EL (cell line): ENCODE measurements around the gene PCDH9.
A peak's percentile ranks its signal among the peaks of the same experiment; 100 is the strongest.

ENCODE experiments used
- DNase-seq: peaks from one replicate; pipeline ENCODE4 v3.0.0-alpha.2; 2016

The PCDH9 gene

GRCh38 chr13:66958611-66959010 lies 271.5 kb downstream of the PCDH9 start:
- DNase-seq = no peak

- no peak for DNase-seq
These were observed 277.6 kb downstream of the PCDH9 start for GRCh38 chr13:66952507-66952906.

DNA sequence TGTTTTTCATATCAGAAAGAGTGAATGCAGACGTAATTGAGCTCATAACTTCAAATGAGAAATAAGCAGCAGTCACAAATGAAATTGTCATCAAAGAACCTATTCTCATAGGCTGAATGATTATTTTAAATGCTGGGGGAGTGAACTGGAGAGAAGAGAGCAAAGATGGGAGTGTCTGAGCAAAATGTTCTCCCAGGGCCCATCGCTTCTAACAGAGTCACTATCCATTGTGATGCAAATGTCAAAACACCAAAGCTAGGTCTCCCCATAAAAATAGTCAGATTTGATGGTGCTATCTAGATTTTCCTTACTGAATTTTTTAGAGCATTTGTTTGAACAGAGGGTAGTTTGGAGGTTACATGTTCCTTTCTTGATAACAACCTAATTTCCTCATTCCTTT lies 278.7 kb downstream of the PCDH9 start:
- no peak for DNase-seq

DNA sequence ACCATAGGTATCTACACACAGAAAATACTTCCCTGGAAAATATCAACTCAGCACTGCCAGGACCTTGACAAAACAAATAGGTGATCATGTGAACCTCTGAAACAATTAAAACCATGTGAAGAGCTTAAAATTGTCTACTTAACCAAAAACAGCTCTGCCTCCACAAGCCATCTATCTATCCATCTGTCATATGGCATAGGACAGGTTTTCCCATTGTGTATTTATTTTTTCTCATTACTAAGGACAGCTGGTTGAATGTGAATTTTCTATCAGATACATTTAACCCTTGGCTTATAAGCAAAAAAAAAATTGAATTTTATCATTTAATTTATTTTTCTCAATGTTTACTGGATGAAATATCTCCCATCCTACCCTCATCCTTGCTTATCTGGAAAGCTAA lies 279.5 kb downstream of the PCDH9 start:
- no peak for DNase-seq

- DNase-seq = no peak
These were observed 281.2 kb downstream of the PCDH9 start for GRCh38 chr13:66948910-66949309.

DNA sequence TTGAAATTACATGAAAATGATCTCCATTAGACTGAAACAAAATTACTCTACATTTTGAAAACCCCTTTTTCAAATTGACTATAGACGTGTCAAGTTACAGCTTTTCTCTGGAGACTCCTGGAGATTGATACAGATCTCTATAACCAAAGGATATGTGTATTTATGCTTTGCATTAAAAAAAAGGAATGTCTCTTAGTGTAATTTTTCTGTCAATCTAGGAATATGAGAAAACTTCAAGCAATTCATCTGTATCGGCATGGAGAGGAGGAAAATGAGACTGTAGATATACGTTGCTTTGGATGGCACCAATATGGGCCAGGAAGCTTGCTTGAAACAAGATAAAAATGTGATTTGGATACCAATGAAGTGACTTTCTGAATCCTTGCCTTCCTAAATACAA lies 286.6 kb downstream of the PCDH9 start:
- no peak for DNase-seq

DNA sequence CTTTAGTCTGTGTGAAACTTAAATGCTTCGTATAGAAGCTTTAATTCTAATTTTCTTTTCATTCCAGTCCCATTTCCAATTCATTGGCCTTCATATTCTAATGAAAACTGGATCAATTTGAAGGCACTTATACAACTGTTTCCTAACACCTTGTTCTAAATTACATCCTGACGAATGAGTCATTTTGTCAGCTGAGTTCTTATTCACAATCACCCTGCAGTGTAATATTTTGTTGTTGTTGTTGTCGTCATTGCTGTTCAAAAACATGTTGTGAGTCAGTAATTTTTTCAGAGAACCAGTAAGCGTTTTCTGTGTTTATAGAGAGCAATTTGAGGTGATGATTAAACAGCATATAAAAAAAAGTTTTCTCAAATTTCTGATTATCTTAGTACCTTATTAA lies 290.0 kb downstream of the PCDH9 start:
- no peak for DNase-seq

GRCh38 chr13:66937423-66937822 lies 292.7 kb downstream of the PCDH9 start:
- DNase-seq = no peak

- peak; percentile 68 for DNase-seq
These were observed 296.1 kb downstream of the PCDH9 start for GRCh38 chr13:66933994-66934393.

DNA sequence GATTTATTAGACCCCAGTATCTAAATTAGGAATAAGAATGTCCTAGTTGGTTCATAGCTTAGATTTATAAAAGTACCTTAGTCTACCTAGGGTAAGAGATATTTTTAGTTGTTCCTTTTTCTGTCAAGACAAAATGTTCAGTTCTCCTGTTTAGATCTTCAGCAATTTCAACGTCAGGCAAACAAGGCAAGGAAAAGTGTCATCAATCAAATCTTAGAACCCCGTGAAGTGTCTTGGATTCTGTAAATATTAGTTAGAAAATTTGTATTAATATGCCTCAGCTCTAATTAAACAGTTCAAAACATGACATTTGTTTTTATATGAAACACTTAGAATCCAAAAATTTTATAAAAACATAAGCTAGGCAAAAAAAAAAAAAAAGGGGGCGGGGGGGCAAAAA lies 296.6 kb downstream of the PCDH9 start:
- DNase-seq = no peak

GRCh38 chr13:66927562-66927961 lies 302.6 kb downstream of the PCDH9 start:
- no peak for DNase-seq

- peak; percentile 4 for DNase-seq
These were observed 303.1 kb downstream of the PCDH9 start for GRCh38 chr13:66926851-66927524.

DNA sequence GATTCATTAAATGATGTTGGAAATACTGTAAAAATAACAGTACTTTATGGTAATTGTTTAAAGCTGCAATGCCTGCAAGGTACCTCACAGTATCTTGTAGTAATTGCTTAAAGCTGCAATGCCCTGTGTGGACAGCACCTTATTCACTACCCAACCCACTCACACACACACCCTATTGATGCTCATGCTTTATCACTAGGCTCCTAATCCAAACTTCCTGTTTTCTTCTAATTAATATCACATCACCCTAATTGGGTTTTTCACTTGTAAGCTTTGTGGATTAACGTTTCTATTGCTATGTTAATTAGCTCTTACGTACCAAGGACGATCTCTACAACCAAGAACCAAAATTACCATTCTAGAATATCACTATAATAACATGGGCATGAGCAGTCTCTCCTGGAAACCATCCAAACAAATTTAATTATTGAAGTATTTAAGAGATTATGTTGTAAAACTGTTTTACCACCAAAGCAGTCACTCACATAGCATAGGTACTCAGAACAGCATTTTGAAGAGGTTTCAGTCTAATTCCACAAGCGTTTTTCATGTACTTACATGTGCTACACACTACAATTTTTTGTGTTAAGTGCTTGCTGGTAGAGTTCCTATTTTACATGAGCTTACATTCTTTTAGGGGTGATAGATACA lies 303.8 kb downstream of the PCDH9 start:
- DNase-seq = no peak

GRCh38 chr13:66922444-66922843 lies 307.7 kb downstream of the PCDH9 start:
- DNase-seq = no peak

GRCh38 chr13:66921437-66921836 lies 308.7 kb downstream of the PCDH9 start:
- no peak for DNase-seq

DNA sequence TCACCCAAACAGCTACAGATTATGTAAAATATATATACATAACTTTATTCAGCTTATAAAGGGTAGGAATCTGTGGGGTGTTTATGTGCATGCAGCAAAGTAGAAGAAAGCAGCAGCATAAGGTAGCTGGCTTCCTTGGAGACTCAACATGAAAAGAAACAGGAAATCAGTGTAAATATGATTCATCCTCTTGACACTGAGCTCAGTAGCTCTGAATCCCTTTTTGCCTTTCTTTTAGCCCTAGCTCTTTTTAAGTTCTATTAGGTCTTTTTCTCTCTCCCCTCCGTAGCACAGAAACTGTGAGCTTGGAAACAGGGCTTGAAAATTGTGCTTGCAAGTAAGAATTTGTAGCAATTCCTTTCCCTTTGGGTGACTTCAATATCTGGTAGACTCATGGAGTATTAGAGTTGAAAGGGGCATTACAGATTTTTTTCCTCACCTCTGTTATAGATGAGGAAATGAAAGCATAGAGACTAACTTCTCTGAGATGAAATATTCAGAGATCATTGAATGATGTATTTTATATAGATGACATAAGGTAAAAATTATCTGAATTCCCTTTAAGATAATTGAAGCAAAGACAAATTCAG lies 314.4 kb downstream of the PCDH9 start:
- DNase-seq = peak; percentile 12

DNA sequence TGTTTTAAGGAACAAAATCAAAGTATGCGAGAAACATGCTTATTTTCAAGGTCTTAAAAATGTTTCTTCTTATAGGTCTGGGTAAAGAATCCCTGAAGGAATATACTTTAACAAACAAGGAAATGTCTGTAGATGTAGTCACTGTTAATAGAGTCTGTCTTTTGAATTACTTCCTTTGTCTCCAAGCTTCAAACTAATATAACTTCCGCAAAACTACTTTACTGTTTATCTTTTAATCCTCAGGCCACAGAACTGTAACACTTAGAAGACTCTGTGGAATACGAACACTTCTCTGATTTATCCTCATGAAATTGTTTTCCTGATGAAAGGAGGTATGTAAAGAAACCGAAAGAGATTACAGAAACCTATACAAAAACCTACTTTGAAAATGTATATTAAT lies 316.0 kb downstream of the PCDH9 start:
- DNase-seq = no peak

DNA sequence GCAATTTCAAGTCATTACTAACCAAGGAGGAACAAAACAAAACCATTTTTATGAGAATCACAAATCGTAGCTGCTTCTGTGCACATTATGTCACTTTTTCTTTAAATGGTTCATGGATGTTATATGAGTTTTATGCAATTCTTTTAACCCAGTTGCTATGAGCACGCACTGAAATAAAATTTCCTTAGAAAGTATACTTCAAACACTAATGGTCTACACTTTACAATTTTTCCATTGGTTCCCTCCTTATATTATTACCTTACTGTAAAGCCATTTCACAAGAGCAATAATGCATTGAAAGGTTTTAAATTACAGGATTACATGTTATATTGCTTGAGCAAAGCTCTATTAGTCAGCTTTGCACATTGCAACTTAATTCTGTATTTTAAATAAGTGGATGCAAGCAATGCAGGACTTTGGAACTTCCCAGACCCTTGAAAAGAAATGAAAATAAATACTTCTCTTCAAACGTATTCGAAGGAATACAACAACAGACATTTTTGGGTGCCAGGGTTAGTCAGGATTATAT lies 318.7 kb downstream of the PCDH9 start:
- DNase-seq = no peak

GRCh38 chr13:66899955-66900354 lies 330.2 kb downstream of the PCDH9 start:
- no peak for DNase-seq

DNA sequence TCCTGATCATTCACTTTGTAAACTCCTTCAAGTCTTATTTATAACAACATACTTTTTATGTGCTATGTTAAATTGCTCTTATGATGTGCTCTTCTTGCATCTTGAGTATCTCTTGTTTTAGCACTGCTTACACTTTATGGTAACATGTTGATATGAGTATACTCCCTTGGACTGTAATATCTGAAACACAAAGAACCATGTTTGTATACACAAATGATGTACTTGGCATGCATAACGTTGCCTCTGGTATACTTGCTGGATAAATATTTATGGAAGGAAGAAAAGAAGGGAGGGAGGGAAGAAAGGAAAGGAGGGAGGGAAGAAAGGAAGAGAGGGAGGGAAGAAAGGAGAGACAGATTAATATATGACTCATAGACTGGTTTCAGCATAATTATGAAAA lies 333.2 kb downstream of the PCDH9 start:
- DNase-seq = no peak

DNA sequence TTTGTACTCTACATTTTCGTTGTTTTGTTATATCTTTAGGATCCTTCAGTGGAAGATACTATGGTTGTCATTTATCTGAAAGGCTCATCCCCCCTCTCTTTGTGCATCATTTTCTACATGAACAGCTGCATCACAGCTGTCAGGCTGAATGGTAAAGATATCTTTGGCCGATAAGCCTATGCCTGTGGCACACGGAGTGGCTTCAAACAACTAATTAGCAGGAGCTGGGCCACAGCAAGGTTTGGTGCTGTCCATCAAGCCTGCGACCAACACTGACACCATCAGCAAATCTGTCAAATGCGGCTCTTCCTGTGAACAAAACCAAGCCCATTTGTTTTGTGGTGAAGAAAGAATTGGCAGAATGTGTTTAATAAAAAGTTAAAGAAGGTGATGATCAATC lies 334.4 kb downstream of the PCDH9 start:
- no peak for DNase-seq

DNA sequence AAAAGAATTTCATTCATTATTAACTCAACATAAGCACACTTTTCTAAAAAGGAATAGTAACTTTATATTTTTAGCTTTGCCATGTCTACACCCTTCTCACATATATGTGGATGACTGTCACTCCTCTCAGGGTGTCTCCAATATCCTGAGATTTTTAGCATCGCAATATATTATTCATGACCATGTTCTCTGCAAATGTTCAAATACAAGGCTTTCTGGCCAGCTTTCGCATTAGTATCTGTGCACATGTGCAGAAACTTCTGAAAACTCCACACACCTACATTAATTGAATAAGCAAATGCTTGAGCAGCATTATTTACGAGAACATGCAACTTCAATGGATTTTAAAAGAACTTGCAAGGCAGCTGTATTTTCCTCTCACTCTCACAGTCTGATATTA lies 334.8 kb downstream of the PCDH9 start:
- no peak for DNase-seq

DNA sequence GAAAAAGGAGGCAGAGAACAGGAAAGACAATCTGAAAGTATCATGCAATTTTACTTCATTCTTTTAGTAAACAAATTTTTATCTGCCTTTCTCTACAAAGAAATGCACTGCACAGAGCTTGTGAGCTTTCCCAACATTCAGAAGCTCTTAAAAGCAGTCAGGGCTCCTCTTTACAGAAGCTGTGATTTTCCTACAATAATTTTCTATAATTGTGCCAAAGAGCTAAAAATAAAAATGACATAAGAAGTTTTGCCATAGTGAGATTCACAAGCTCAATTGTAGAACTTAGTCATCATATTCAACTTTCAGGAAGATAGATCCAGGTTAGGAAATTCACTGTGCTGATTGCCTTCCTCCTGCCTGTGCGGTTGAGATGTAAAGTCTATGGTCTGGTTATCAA lies 341.4 kb downstream of the PCDH9 start:
- DNase-seq = no peak

GRCh38 chr13:66887088-66887487 lies 343.0 kb downstream of the PCDH9 start:
- no peak for DNase-seq
